SH-SY5Y (cell line): Measurements from ENCODE around the gene DLX4.

Experiments used
- GATA2 ChIP-seq: IDR thresholded peaks from 2 replicates; pipeline ENCODE4 v1.6.1; 2011; ENCODE audit warnings: mild to moderate bottlenecking, low read depth, low read length
- GATA3 ChIP-seq: IDR thresholded peaks from 2 replicates; pipeline ENCODE4 v1.6.1; 2011; ENCODE audit warnings: low read depth, mild to moderate bottlenecking, low read length, moderate library complexity

DNA sequence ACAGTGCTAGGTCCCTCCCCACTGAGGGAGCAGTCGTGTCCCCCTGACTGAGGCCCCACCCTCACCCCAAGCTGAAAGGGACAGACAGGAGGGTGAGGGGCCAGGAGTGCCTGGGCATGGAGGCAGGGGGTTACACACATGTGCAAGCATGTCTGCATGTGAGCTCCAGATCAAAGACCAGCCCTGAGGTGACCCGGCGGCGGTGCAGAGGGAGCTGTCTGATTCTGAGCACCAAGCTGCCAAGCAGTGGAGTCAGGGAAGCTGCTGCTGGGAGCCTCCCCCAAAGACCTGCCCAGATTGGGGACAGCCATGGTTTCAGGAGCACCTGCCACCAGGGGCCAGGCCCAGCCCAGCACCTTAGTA, 20.5 kb downstream of the DLX4 start:
- TF ChIP-seq GATA2 (no peak), GATA3 (no peak)
